Activated CD4-positive, alpha-beta T cell treated with anti-CD3 and anti-CD28 coated beads for 1 hour (primary cell): ENCODE measurements around the gene EIF6.
"Not testable (repeated sequence)": the region's sequence is repeated elsewhere in the genome, so short reads cannot be mapped to it uniquely, and the experiment has no call there.

Experiments
- DNase-seq: peaks from one replicate; pipeline ENCODE4 v3.0.0-alpha.2; 2020

Gene EIF6

GRCh38 chr20:35277531-35278395 lies 6.8 kb downstream of the EIF6 start, which contains the start of gene MMP24OS:
MMP24OS (minus strand) TSS chr20:35278122; CDS start chr20:35277929, 193 bp downstream.
- DNase-seq: peak; percentile 79

- no peak for DNase-seq
Measured at GRCh38 chr20:35277127-35277526, 7.4 kb downstream of the EIF6 start.

GRCh38 chr20:35276408-35276807 lies 8.2 kb downstream of the EIF6 start:
- DNase-seq: no peak

- no peak for DNase-seq
Measured at GRCh38 chr20:35275741-35276251, 8.8 kb downstream of the EIF6 start.

- DNase-seq: no peak
Measured at GRCh38 chr20:35274172-35275092, 10.1 kb downstream of the EIF6 start.

GRCh38 chr20:35273449-35274171 lies 11.0 kb downstream of the EIF6 start:
- no peak for DNase-seq

- DNase-seq: no peak
Measured at GRCh38 chr20:35271904-35272303, 12.7 kb downstream of the EIF6 start.

GRCh38 chr20:35271073-35271882 lies 13.3 kb downstream of the EIF6 start:
- no peak for DNase-seq

- no peak for DNase-seq
Measured at GRCh38 chr20:35270021-35270902, 14.3 kb downstream of the EIF6 start.

- DNase-seq: no peak
Measured at GRCh38 chr20:35269055-35269781, 15.4 kb downstream of the EIF6 start.

GRCh38 chr20:35267092-35267491 lies 17.5 kb downstream of the EIF6 start:
- no peak for DNase-seq

- no peak for DNase-seq
Measured at GRCh38 chr20:35264755-35265154, 19.8 kb downstream of the EIF6 start.

GRCh38 chr20:35263532-35264341 lies 20.8 kb downstream of the EIF6 start:
- DNase-seq: no peak

- not testable (repeated sequence) for DNase-seq
Measured at GRCh38 chr20:35262731-35263531, 21.6 kb downstream of the EIF6 start.

GRCh38 chr20:35262321-35262720 lies 22.3 kb downstream of the EIF6 start:
- DNase-seq: not testable (repeated sequence)

GRCh38 chr20:35260426-35260825 lies 24.1 kb downstream of the EIF6 start:
- no peak for DNase-seq

- DNase-seq: no peak
Measured at GRCh38 chr20:35257175-35257909, 27.2 kb downstream of the EIF6 start.
